HEK293 (cell line): Measurements from ENCODE around the gene CDK17.

Source experiments
- ZFP41 ChIP-seq: fragments of 450-650 bp; formaldehyde crosslinking; IDR thresholded peaks from 2 replicates; pipeline ENCODE4 v1.5.1; 2016; ENCODE audit warnings: missing biosample characterization, missing genetic modification characterization, borderline replicate concordance
- ZNF174 ChIP-seq: fragments of 450-650 bp; formaldehyde crosslinking; IDR thresholded peaks from 2 replicates; pipeline ENCODE4 v1.5.0; 2017; ENCODE audit warnings: missing biosample characterization, mild to moderate bottlenecking, missing genetic modification characterization
- ZNF280D ChIP-seq: fragments of 450-650 bp; formaldehyde crosslinking; IDR thresholded peaks from 2 replicates; pipeline ENCODE4 v1.5.1; 2016; ENCODE audit warnings: missing biosample characterization, missing genetic modification characterization
- ZNF548 ChIP-seq: fragments of 450-650 bp; formaldehyde crosslinking; IDR thresholded peaks from 2 replicates; pipeline ENCODE4 v1.5.1; 2016; ENCODE audit warnings: missing biosample characterization, missing genetic modification characterization
- TF ChIP-seq, protein P1 (sequence below): fragments of 450-650 bp; formaldehyde crosslinking; IDR thresholded peaks from 2 replicates; pipeline ENCODE4 v1.5.1; 2016; ENCODE audit warnings: missing biosample characterization, missing genetic modification characterization

DNA sequence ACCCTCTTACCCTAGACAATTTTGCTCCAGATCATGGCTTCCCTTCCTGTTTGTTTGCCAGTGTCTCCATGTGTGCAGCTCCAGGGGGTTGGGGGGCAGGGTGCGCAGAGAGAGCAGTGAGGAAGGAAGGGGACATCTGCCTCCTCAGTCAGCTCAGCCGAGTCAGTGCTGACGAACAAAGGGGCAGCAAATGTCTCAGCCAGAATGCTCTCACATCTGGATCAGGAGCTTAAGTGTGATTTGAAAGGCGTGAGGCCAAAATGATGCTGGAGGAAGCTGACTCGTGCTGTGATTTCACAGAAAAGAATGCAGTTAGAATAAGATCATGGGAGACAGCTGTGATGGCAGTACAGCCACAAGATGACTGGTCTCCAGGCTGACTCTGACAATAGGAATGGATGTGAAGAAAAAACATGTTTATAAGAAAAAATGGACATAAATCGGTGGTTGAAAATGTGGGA, 27.1 kb upstream of the CDK17 start:
- no peak for TF ChIP-seq ZNF548 (tag by site-specific recombination)
- no peak for TF ChIP-seq ZNF280D (tag by site-specific recombination)
- TF ChIP-seq, protein P1, sequence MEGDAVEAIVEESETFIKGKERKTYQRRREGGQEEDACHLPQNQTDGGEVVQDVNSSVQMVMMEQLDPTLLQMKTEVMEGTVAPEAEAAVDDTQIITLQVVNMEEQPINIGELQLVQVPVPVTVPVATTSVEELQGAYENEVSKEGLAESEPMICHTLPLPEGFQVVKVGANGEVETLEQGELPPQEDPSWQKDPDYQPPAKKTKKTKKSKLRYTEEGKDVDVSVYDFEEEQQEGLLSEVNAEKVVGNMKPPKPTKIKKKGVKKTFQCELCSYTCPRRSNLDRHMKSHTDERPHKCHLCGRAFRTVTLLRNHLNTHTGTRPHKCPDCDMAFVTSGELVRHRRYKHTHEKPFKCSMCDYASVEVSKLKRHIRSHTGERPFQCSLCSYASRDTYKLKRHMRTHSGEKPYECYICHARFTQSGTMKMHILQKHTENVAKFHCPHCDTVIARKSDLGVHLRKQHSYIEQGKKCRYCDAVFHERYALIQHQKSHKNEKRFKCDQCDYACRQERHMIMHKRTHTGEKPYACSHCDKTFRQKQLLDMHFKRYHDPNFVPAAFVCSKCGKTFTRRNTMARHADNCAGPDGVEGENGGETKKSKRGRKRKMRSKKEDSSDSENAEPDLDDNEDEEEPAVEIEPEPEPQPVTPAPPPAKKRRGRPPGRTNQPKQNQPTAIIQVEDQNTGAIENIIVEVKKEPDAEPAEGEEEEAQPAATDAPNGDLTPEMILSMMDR (tag by site-specific recombination): no peak
- TF ChIP-seq ZNF174 (tag by site-specific recombination): no peak
- TF ChIP-seq ZFP41: no peak
